Heart left ventricle (tissue), 13 donors: ENCODE measurements around the gene NAALADL1.

Experiments used
- POLR2A ChIP-seq, 2 donors: fragments of 450-650 bp; IDR thresholded peaks; one replicate each; pipeline ENCODE4 v1.6.1; 2017; ENCODE audit warnings: antibody characterized with exemption in 2 of 2, mild to moderate bottlenecking in 2 of 2, moderate library complexity in 2 of 2
- TF ChIP-seq, protein P1 (sequence below), 12 donors: fragments of 200-600 bp; sonication (generic) in 4 of 12; IDR thresholded peaks; one replicate each; pipeline versions ENCODE4 v1.5.0 to v1.8.0; 2018 to 2022; ENCODE audit warnings: antibody characterized with exemption in 12 of 12, mild to moderate bottlenecking in 5 of 12
- donor health status: ischemic (EF 13 %, LVEDD 7.1; RV severe dilation, severe dysfunction).
- donor health status: DM: no; HTN: yes; CAD: no.
- donor health status: DM: no; HTN: no; CAD: no.
- donor health status: ischemic (EF 25% LVEDD 6.9; RV normal size, moderate dysfunction).
- donor health status: ischemic (EF 25% LVEDD 5.7; RV mildly dilated, moderate dysfunction).
- donor health status: ischemic (EF 35%, LVEDD 5.7; RV mildly dilated, moderate dysfunction).
- donor health status: nonischemic (EF 11% LVEDD 7.7; RV severe dilation, severe dysfunction).
- donor health status: DM: yes; HTN: yes; CAD: no.
- donor health status: PGD.
- donor health status: ischemic (EF 29% LVEDD 5.4; RV normal size, mild dysfunction).
- donor health status: nonischemic (EF 23%, LVEDD 6.1; RV moderate dilation, normal function).

DNA sequence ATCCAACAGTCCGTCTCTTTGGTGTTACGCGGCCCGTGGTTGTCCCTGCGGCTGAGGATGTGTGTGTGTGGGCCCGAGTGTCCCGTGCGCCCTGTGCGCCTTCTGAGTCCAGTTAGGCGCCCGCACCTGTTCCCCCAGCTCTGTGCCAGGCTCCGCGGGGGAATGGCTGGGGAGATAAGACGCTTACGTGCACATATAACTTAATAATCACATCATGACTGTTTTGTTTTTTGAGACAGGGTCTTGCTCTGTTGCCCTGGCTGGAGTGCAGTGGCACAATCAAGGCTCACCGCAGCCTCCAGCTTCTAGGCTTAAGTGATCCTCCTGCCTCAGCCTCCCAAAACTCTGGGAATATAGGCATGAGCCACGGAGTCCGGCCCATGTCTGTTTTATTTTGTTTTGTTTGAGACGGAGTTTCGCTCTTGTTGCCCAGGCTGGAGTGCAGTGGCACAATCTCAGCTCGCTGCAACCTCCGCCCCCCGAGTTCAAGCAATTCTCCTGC lies 43.6 kb downstream of the NAALADL1 start:
- TF ChIP-seq, protein P1, sequence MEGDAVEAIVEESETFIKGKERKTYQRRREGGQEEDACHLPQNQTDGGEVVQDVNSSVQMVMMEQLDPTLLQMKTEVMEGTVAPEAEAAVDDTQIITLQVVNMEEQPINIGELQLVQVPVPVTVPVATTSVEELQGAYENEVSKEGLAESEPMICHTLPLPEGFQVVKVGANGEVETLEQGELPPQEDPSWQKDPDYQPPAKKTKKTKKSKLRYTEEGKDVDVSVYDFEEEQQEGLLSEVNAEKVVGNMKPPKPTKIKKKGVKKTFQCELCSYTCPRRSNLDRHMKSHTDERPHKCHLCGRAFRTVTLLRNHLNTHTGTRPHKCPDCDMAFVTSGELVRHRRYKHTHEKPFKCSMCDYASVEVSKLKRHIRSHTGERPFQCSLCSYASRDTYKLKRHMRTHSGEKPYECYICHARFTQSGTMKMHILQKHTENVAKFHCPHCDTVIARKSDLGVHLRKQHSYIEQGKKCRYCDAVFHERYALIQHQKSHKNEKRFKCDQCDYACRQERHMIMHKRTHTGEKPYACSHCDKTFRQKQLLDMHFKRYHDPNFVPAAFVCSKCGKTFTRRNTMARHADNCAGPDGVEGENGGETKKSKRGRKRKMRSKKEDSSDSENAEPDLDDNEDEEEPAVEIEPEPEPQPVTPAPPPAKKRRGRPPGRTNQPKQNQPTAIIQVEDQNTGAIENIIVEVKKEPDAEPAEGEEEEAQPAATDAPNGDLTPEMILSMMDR (IDR thresholded peaks at IDR 0.05): no peak
- TF ChIP-seq POLR2A (IDR thresholded peaks at IDR 0.05): no peak
